Measurements from ENCODE around the gene TXNRD3. TPM values are rescaled to one million over a fixed set of nuclear protein-coding genes. Genes with fewer than 3 reads are reported as not detected.
A peak's percentile ranks its signal among the peaks of the same experiment; 100 is the strongest.

The TXNRD3 gene
- total RNA-seq, 1 experiment from 2014 or later, result 22.5 TPM

- H3K9me2 ChIP-seq (ENCODE audit: insufficient read depth), result no peaks in the 10 kb centered on the region; the same call in 1 of the 2 replicates
- no TSS peak for BruUV-seq (replicated peaks)
- no peaks in the 10 kb centered on the region for H3K9me3 ChIP-seq (ENCODE audit: insufficient read depth, low read depth)
- peak in 1 of 2 experiments; percentile 22 for DNase-seq
- no peaks in the 10 kb centered on the region for H3K4me1 ChIP-seq (replicated peaks; ENCODE audit: insufficient read depth)
- peaks cover 14% of the 10 kb centered on the region; the same call in 1 of the 2 replicates for H3K27me3 ChIP-seq (ENCODE audit: insufficient read depth, low read depth)
- no peak overlapping the region for H3K4me2 ChIP-seq
- H3F3A ChIP-seq (ENCODE audit: insufficient read depth, low read depth), result no peaks in the 10 kb centered on the region
- no peaks in the 10 kb centered on the region for H3K79me2 ChIP-seq (ENCODE audit: low read depth)
- no peak overlapping the region for H3K4me3 ChIP-seq
- intact Hi-C loops (cut with micrococcal nuclease; ENCODE audit: unreplicated experiment), result no loop called here
- no peak overlapping the region for H2AFZ ChIP-seq
- ChIA-PET CTCF (no interaction called here), POLR2A (ENCODE audit: unreplicated experiment) (no interaction called here)
- TF ChIP-seq CTCF (conservative IDR thresholded peaks at IDR 0.05) (no peak), EZH2 (IDR thresholded peaks at IDR 0.05; ENCODE audit: low read depth) (no peak)
- H3K36me3 ChIP-seq (ENCODE audit: low read depth), result no peaks in the 10 kb centered on the region
- H3K27ac ChIP-seq, result no peak overlapping the region
- no peaks in the 10 kb centered on the region for H4K20me1 ChIP-seq (ENCODE audit: insufficient read depth)
Observed at GRCh38 chr3:126567696-126568438, 87.1 kb downstream of the TXNRD3 start.

GRCh38 chr3:126562737-126563276, 92.1 kb downstream of the TXNRD3 start:
- POLR2A ChIA-PET (ENCODE audit: unreplicated experiment), result no interaction called here
- H3F3A ChIP-seq (ENCODE audit: insufficient read depth, low read depth), result no peaks in the 10 kb centered on the region
- H3K9me3 ChIP-seq (ENCODE audit: insufficient read depth, low read depth), result no peaks in the 10 kb centered on the region
- no TSS peak for BruUV-seq (replicated peaks)
- H3K9me2 ChIP-seq (ENCODE audit: insufficient read depth), result no peaks in the 10 kb centered on the region; the same call in 1 of the 2 replicates
- peaks cover 28% of the 10 kb centered on the region; the same call in 1 of the 2 replicates for H3K27me3 ChIP-seq (ENCODE audit: insufficient read depth, low read depth)
- no peak for TF ChIP-seq EZH2 (IDR thresholded peaks at IDR 0.05; ENCODE audit: low read depth)
- TF ChIP-seq CTCF (conservative IDR thresholded peaks at IDR 0.05), result no peak
- intact Hi-C loops (cut with micrococcal nuclease; ENCODE audit: unreplicated experiment), result no loop called here
- H2AFZ ChIP-seq, result no peak overlapping the region
- H3K79me2 ChIP-seq (ENCODE audit: low read depth), result no peaks in the 10 kb centered on the region
- no peak overlapping the region for H3K27ac ChIP-seq
- CTCF ChIA-PET, result no interaction called here
- no peaks in the 10 kb centered on the region for H3K4me1 ChIP-seq (replicated peaks; ENCODE audit: insufficient read depth)
- no peak overlapping the region for H3K4me2 ChIP-seq
- no peak overlapping the region for H3K4me3 ChIP-seq
- DNase-seq, result no peak
- H4K20me1 ChIP-seq (ENCODE audit: insufficient read depth), result no peaks in the 10 kb centered on the region
- H3K36me3 ChIP-seq (ENCODE audit: low read depth), result no peaks in the 10 kb centered on the region

- H3K79me2 ChIP-seq (ENCODE audit: low read depth), result no peaks in the 10 kb centered on the region
- BruUV-seq (replicated peaks), result no TSS peak
- H3K4me1 ChIP-seq (replicated peaks; ENCODE audit: insufficient read depth), result no peaks in the 10 kb centered on the region
- H3K9me2 ChIP-seq (ENCODE audit: insufficient read depth), result no peaks in the 10 kb centered on the region
- H3K36me3 ChIP-seq (ENCODE audit: low read depth), result no peaks in the 10 kb centered on the region
- ChIA-PET POLR2A (ENCODE audit: unreplicated experiment) (no interaction called here), CTCF (interaction anchor here (0.6 kb wide), 1 partner anchor 350 kb away, joined by 3 read pairs; no protein-coding TSS in a partner anchor)
- intact Hi-C loops (cut with micrococcal nuclease; ENCODE audit: unreplicated experiment), result no loop called here
- no peak within 1 kb of the TSS for H3K4me3 ChIP-seq
- H3K9me3 ChIP-seq (ENCODE audit: insufficient read depth, low read depth), result no peaks in the 10 kb centered on the region
- TF ChIP-seq CTCF (conservative IDR thresholded peaks at IDR 0.05) (no peak), EZH2 (IDR thresholded peaks at IDR 0.05; ENCODE audit: low read depth) (no peak)
- no peak within 1 kb of the TSS for H2AFZ ChIP-seq
- H3K4me2 ChIP-seq, result no peak within 1 kb of the TSS
- no peaks in the 10 kb centered on the region for H3F3A ChIP-seq (ENCODE audit: insufficient read depth, low read depth)
- no peak within 1 kb of the TSS for H3K27ac ChIP-seq
- no peaks in the 10 kb centered on the region for H4K20me1 ChIP-seq (ENCODE audit: insufficient read depth)
- no peak for DNase-seq
- peaks cover 17% of the 10 kb centered on the region; the same call in 1 of the 2 replicates for H3K27me3 ChIP-seq (ENCODE audit: insufficient read depth, low read depth)
Observed at GRCh38 chr3:126558336-126559071, 96.4 kb downstream of the TXNRD3 start, which contains the start of gene C3orf22. TSS of gene C3orf22 (minus strand) at chr3:126558932. CDS start at chr3:126553390, 5,542 bp downstream.

Data from PC-9 (cell line).